A673 (cell line): ENCODE results near the gene ARAP2. TPM values are rescaled to one million over a fixed set of nuclear protein-coding genes. Genes with fewer than 3 reads are reported as not detected.

Source experiments
- BruUV-seq: library from RNA; stranded (reverse); fragments of 400-500 nt; replicated peaks from 2 replicates; lab custom pipeline; 2021; lab: Mats Ljungman, UMichigan
- CTCF ChIA-PET: fragments of 300-600 bp; sonication (Branson Sonifier 250); formaldehyde crosslinking; loops from one replicate; lab custom pipeline; 2022; ENCODE audit warnings: antibody characterized with exemption; lab: Charles Lee
- POLR2A ChIA-PET: fragments of 300-600 bp; sonication (Branson Sonifier 250); formaldehyde crosslinking; loops from one replicate; lab custom pipeline; 2022; ENCODE audit warnings: antibody characterized with exemption; ENCODE audit not compliant: low non-redundant PET; lab: Charles Lee
- DNase-seq: peaks from one replicate; pipeline ENCODE4 v3.0.0-alpha.2; 2015; ENCODE audit warnings: low spot score
- H3K27ac ChIP-seq: fragments of 200-600 bp; sonication (generic); 2 replicates; pipeline ENCODE4 v1.5.1; 2016; ENCODE audit warnings: mixed run types, low read depth, mild to moderate bottlenecking, mixed read lengths, antibody characterized with exemption, low read length; ENCODE audit not compliant: poor library complexity, severe bottlenecking
- H3K27me3 ChIP-seq: fragments of 200-600 bp; sonication (generic); replicated peaks from 2 replicates; pipeline ENCODE4 v1.6.1; 2017; ENCODE audit warnings: mixed run types, low read depth, mild to moderate bottlenecking, mixed read lengths, antibody characterized with exemption, low read length; ENCODE audit not compliant: insufficient read depth, poor library complexity
- H3K36me3 ChIP-seq: fragments of 200-600 bp; sonication (generic); 2 replicates; pipeline ENCODE4 v1.6.1; 2016; ENCODE audit warnings: mixed run types, mild to moderate bottlenecking, mixed read lengths, antibody characterized with exemption, low read length; ENCODE audit not compliant: insufficient read depth, poor library complexity, severe bottlenecking
- H3K4me1 ChIP-seq: fragments of 200-600 bp; sonication (generic); 2 replicates; pipeline ENCODE4 v1.6.1; 2017; ENCODE audit warnings: mixed run types, mild to moderate bottlenecking, mixed read lengths, antibody characterized with exemption, low read length; ENCODE audit not compliant: insufficient read depth, poor library complexity, severe bottlenecking
- H3K4me3 ChIP-seq: fragments of 200-600 bp; sonication (generic); 2 replicates; pipeline ENCODE4 v1.5.1; 2016; ENCODE audit warnings: low read depth, mixed run types, mild to moderate bottlenecking, mixed read lengths, low read length; ENCODE audit not compliant: poor library complexity, severe bottlenecking
- H3K9me3 ChIP-seq: fragments of 200-600 bp; sonication (generic); 2 replicates; pipeline ENCODE4 v1.6.1; 2016; ENCODE audit warnings: mixed run types, low read depth, mild to moderate bottlenecking, mixed read lengths, antibody characterized with exemption, low read length; ENCODE audit not compliant: poor library complexity, severe bottlenecking
- CTCF ChIP-seq: fragments of 300-800, 200-600 bp; sonication (generic); conservative IDR thresholded peaks from 2 replicates; pipeline ENCODE4 v1.5.1; 2017; ENCODE audit warnings: low read depth, mild to moderate bottlenecking, antibody characterized with exemption, low read length, moderate library complexity, mixed read lengths
- EZH2 ChIP-seq: fragments of 200-600 bp; sonication (generic); IDR thresholded peaks from 2 replicates; pipeline ENCODE4 v1.6.1; 2017; ENCODE audit warnings: borderline replicate concordance, low read depth, mild to moderate bottlenecking, mixed read lengths, antibody characterized with exemption, low read length; ENCODE audit not compliant: poor library complexity, severe bottlenecking
- intact Hi-C: fragments of 100-400 bp; cut with micrococcal nuclease; formaldehyde crosslinking; loops from one replicate; pipeline ENCODE4 v1.10.0; 2022; ENCODE audit not compliant: unreplicated experiment
- total RNA-seq: library from RNA; stranded (reverse); gene quantifications from 2 replicates; pipeline ENCODE4 v1.2.3, GENCODE V29; 2021

The ARAP2 gene
- total RNA-seq, 1 experiment from 2014 or later: 0.06 TPM

- CTCF ChIA-PET: no interaction called here
- DNase-seq: no peak
- intact Hi-C loops: no loop called here
- no TSS peak for BruUV-seq
- TF ChIP-seq EZH2 (no peak), CTCF (no peak)
- POLR2A ChIA-PET: no interaction called here
- H3K27ac ChIP-seq: no peak overlapping the region
- peaks cover 7% of the 10 kb centered on the region for H3K9me3 ChIP-seq
- no peaks in the 10 kb centered on the region for H3K36me3 ChIP-seq
- no peaks in the 10 kb centered on the region for H3K27me3 ChIP-seq
- no peak overlapping the region for H3K4me3 ChIP-seq
- H3K4me1 ChIP-seq: no peaks in the 10 kb centered on the region
Measured at GRCh38 chr4:36042122-36042970, 202.0 kb downstream of the ARAP2 start.

- CTCF ChIA-PET: no interaction called here
- no peak for TF ChIP-seq EZH2
- no peak for TF ChIP-seq CTCF
Measured at GRCh38 chr4:36041340-36041739, 203.0 kb downstream of the ARAP2 start.

GRCh38 chr4:36039026-36039425 is 205.3 kb downstream of the ARAP2 start:
- DNase-seq: no peak
- no peaks in the 10 kb centered on the region for H3K9me3 ChIP-seq
- H3K27me3 ChIP-seq: no peaks in the 10 kb centered on the region
- no peak for TF ChIP-seq EZH2
- no peak for TF ChIP-seq CTCF
- intact Hi-C loops: no loop called here
- H3K36me3 ChIP-seq: no peaks in the 10 kb centered on the region
- ChIA-PET CTCF (no interaction called here), POLR2A (no interaction called here)
- H3K4me3 ChIP-seq: no peak overlapping the region
- H3K27ac ChIP-seq: no peak overlapping the region
- no peaks in the 10 kb centered on the region for H3K4me1 ChIP-seq
- BruUV-seq: no TSS peak

More at GRCh38 chr4:36041340-36041739, 203.0 kb downstream of the ARAP2 start:
- H3K4me1 ChIP-seq: no peaks in the 10 kb centered on the region
- H3K36me3 ChIP-seq: no peaks in the 10 kb centered on the region
- BruUV-seq: no TSS peak
- no peaks in the 10 kb centered on the region for H3K27me3 ChIP-seq
- no peak overlapping the region for H3K27ac ChIP-seq
- no peak for DNase-seq
- H3K9me3 ChIP-seq: peaks cover 4% of the 10 kb centered on the region
- intact Hi-C loops: no loop called here
- POLR2A ChIA-PET: no interaction called here
- no peak overlapping the region for H3K4me3 ChIP-seq
